Panc1 (cell line): ENCODE data around the gene SAA4.

Experiments used
- CTCF ChIP-seq: fragments of 450-650 bp; IDR thresholded peaks from 2 replicates; pipeline ENCODE4 v1.5.1; 2017; ENCODE audit warnings: mild to moderate bottlenecking
- POLR2AphosphoS5 ChIP-seq: IDR thresholded peaks from 2 replicates; pipeline ENCODE4 v1.6.1; 2012; ENCODE audit warnings: mild to moderate bottlenecking, low read depth, low read length, moderate library complexity
- REST ChIP-seq, 2 experiments: IDR thresholded peaks; 2 replicates each; pipeline ENCODE4 v1.6.1; 2011 to 2012; ENCODE audit warnings: low read depth in 2 of 2, control low read depth in 1 of 2, low read length in 1 of 2, mild to moderate bottlenecking in 1 of 2, moderate library complexity in 1 of 2; ENCODE audit not compliant: insufficient read depth in 1 of 2
- SIN3A ChIP-seq: IDR thresholded peaks from 2 replicates; pipeline ENCODE4 v1.6.1; 2012; ENCODE audit warnings: low read depth, mild to moderate bottlenecking, low read length, moderate library complexity, borderline replicate concordance; ENCODE audit not compliant: insufficient read depth
- TCF7L2 ChIP-seq: IDR thresholded peaks from 2 replicates; pipeline ENCODE4 v1.6.1; 2011; ENCODE audit warnings: mild to moderate bottlenecking, low read depth, low read length, inconsistent platforms

GRCh38 chr11:18223591-18224387, 12.8 kb downstream of the SAA4 start:
- TF ChIP-seq POLR2AphosphoS5: no peak
- TF ChIP-seq CTCF: no peak
- no peak for TF ChIP-seq REST (IDR thresholded peaks at IDR 0.05; ENCODE audit: insufficient read depth in 1 of 2, low read depth in 2 of 2, low read length in 1 of 2)
- no peak for TF ChIP-seq TCF7L2
- TF ChIP-seq SIN3A: no peak
